HG02678 (cell line): ENCODE measurements around the gene NEK1.

Source experiments
- ATAC-seq: cut with Tn5 transposase; IDR thresholded peaks from one replicate; pipeline ENCODE4 v1.9.1; 2021; ENCODE audit warnings: mild to moderate bottlenecking, moderate library complexity; ENCODE audit not compliant: unreplicated experiment

NEK1 gene

GRCh38 chr4:169376421-169376820 lies 236.0 kb downstream of the NEK1 start:
- ATAC-seq, result no peak

GRCh38 chr4:169372791-169373190 lies 239.6 kb downstream of the NEK1 start:
- no peak for ATAC-seq

GRCh38 chr4:169369634-169370033 lies 242.7 kb downstream of the NEK1 start:
- no peak for ATAC-seq

GRCh38 chr4:169367826-169368225 lies 244.6 kb downstream of the NEK1 start:
- ATAC-seq, result no peak

GRCh38 chr4:169366821-169367220 lies 245.6 kb downstream of the NEK1 start:
- no peak for ATAC-seq

GRCh38 chr4:169362607-169363006 lies 249.8 kb downstream of the NEK1 start:
- no peak for ATAC-seq

GRCh38 chr4:169361756-169362155 lies 250.6 kb downstream of the NEK1 start:
- ATAC-seq, result no peak

GRCh38 chr4:169359961-169360360 lies 252.4 kb downstream of the NEK1 start:
- ATAC-seq, result no peak

- ATAC-seq, result no peak
These were observed 260.0 kb downstream of the NEK1 start for GRCh38 chr4:169352360-169352759.

GRCh38 chr4:169351872-169352271 lies 260.5 kb downstream of the NEK1 start:
- no peak for ATAC-seq

- no peak for ATAC-seq
These were observed 263.8 kb downstream of the NEK1 start for GRCh38 chr4:169348541-169348940.

- ATAC-seq, result no peak
These were observed 265.5 kb downstream of the NEK1 start for GRCh38 chr4:169346840-169347239.

- ATAC-seq, result no peak
These were observed 267.1 kb downstream of the NEK1 start for GRCh38 chr4:169345316-169345721.
